HG02840 (cell line): Measurements from ENCODE around the gene WFIKKN2.
"Not testable (repeated sequence)": the region's sequence is repeated elsewhere in the genome, so short reads cannot be mapped to it uniquely, and the experiment has no call there.

Source experiments
- ATAC-seq: cut with Tn5 transposase; IDR thresholded peaks from one replicate; pipeline ENCODE4 v1.9.1; 2021; ENCODE audit warnings: mild to moderate bottlenecking, moderate library complexity, moderate number of reproducible peaks; ENCODE audit not compliant: unreplicated experiment, low FRiP score

The WFIKKN2 gene

GRCh38 chr17:50835301-50836234, at the start of gene WFIKKN2:
Gene WFIKKN2, plus strand, starts transcription at chr17:50835586. Its CDS starts 352 bp downstream, at chr17:50835938.
- no peak for ATAC-seq

GRCh38 chr17:50785946-50786570, 49.3 kb upstream of the WFIKKN2 start:
- ATAC-seq: no peak

GRCh38 chr17:50787106-50787505, 48.3 kb upstream of the WFIKKN2 start:
- ATAC-seq: no peak

GRCh38 chr17:50790618-50791017, 44.8 kb upstream of the WFIKKN2 start:
- no peak for ATAC-seq

- no peak for ATAC-seq
These were observed 43.3 kb upstream of the WFIKKN2 start for GRCh38 chr17:50792132-50792531.

- no peak for ATAC-seq
These were observed 42.4 kb upstream of the WFIKKN2 start for GRCh38 chr17:50793007-50793406.

- no peak for ATAC-seq
These were observed 41.0 kb upstream of the WFIKKN2 start for GRCh38 chr17:50794361-50794760.

- ATAC-seq: no peak
These were observed 38.1 kb upstream of the WFIKKN2 start for GRCh38 chr17:50797135-50797810.

- ATAC-seq: no peak
These were observed 36.7 kb upstream of the WFIKKN2 start for GRCh38 chr17:50798424-50799288.

- no peak for ATAC-seq
These were observed 35.8 kb upstream of the WFIKKN2 start for GRCh38 chr17:50799582-50799981.

GRCh38 chr17:50800196-50800700, 35.1 kb upstream of the WFIKKN2 start:
- no peak for ATAC-seq

- ATAC-seq: no peak
These were observed 32.5 kb upstream of the WFIKKN2 start for GRCh38 chr17:50802609-50803571.

GRCh38 chr17:50803676-50804075, 31.7 kb upstream of the WFIKKN2 start:
- no peak for ATAC-seq

GRCh38 chr17:50804749-50805475, 30.5 kb upstream of the WFIKKN2 start:
- not testable (repeated sequence) for ATAC-seq

- ATAC-seq: no peak
These were observed 29.9 kb upstream of the WFIKKN2 start for GRCh38 chr17:50805486-50805885.

GRCh38 chr17:50806141-50806643, 29.2 kb upstream of the WFIKKN2 start:
- ATAC-seq: no peak

- no peak for ATAC-seq
These were observed 28.4 kb upstream of the WFIKKN2 start for GRCh38 chr17:50807009-50807408.

- ATAC-seq: no peak
These were observed 27.7 kb upstream of the WFIKKN2 start for GRCh38 chr17:50807675-50808074.
